ENCODE measurements around the gene ANXA11.

Gene ANXA11

GRCh38 chr10:80132299-80133139 is 72.8 kb downstream of the ANXA11 start, which contains the start of gene PLAC9:
PLAC9 (plus strand) TSS chr10:80132730; CDS start chr10:80132763, 33 bp downstream.
- in situ Hi-C loops (cut with MboI; ENCODE audit: low sequenced_read_pairs) = loop anchor here (25.0 kb wide), 1 partner anchor 620 kb away; the partner anchor contains the start of gene EIF5AL1

- in situ Hi-C loops (cut with MboI; ENCODE audit: low sequenced_read_pairs) = loop anchor here (25.0 kb wide), 1 partner anchor 619 kb away; the partner anchor contains the start of gene EIF5AL1
These were observed 73.8 kb downstream of the ANXA11 start for GRCh38 chr10:80131499-80131901.

DNA sequence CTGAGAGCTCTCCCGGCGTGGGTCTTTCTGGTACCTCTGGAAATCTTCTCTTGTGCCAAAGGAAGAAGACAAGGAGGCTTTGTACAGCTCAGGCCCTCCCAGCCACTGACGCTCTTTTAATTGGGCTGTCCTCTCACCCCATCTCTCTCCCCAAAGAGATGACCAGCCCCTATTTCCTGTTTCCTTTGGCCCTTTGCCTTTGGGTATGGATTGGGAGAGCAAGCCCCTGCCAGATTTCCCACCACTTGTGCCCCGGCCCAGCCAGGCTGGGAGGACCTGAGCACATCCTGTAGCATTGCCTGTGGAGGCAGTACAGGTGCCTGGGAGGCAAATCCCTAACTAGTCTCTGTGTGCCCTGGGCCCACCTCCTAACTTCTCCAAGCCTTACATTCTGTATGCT is 78.5 kb downstream of the ANXA11 start:
- in situ Hi-C loops (cut with MboI; ENCODE audit: low sequenced_read_pairs) = loop anchor here (25.0 kb wide), 1 partner anchor 615 kb away; the partner anchor contains the start of gene EIF5AL1

- in situ Hi-C loops (cut with MboI; ENCODE audit: low sequenced_read_pairs) = no loop called here
These were observed 82.6 kb downstream of the ANXA11 start for GRCh38 chr10:80122746-80123145.

- in situ Hi-C loops (cut with MboI; ENCODE audit: low sequenced_read_pairs) = no loop called here
These were observed 83.1 kb downstream of the ANXA11 start for GRCh38 chr10:80122110-80122710.

GRCh38 chr10:80118669-80119068 is 86.7 kb downstream of the ANXA11 start:
- in situ Hi-C loops (cut with MboI; ENCODE audit: low sequenced_read_pairs) = no loop called here

- in situ Hi-C loops (cut with MboI; ENCODE audit: low sequenced_read_pairs) = no loop called here
These were observed 94.4 kb downstream of the ANXA11 start for GRCh38 chr10:80110986-80111385.

GRCh38 chr10:80108576-80109239 is 96.6 kb downstream of the ANXA11 start:
- in situ Hi-C loops (cut with MboI; ENCODE audit: low sequenced_read_pairs) = no loop called here

GRCh38 chr10:80104066-80104926 is 101.0 kb downstream of the ANXA11 start:
- in situ Hi-C loops (cut with MboI; ENCODE audit: low sequenced_read_pairs) = no loop called here
